Naive B cell (primary cell): ENCODE results near the gene CELF2. TPM values are rescaled to one million over a fixed set of nuclear protein-coding genes. Genes with fewer than 3 reads are reported as not detected.

Experiments
- ATAC-seq, 2 donors: fragments of 150-1000 bp; cut with Tn5 transposase; 2 replicates each; pipeline ENCODE4 v1.10.0; 2021; ENCODE audit warnings: low read depth in 2 of 2, mild to moderate bottlenecking in 2 of 2, moderate library complexity in 2 of 2
- DNase-seq: peaks from one replicate; pipeline ENCODE4 v3.0.0; 2022
- H3K27ac Mint-ChIP-seq, 6 donors: one replicate each; pipeline ENCODE4 v1.8.0; 2020 to 2022; ENCODE audit warnings: mild to moderate bottlenecking in 6 of 6, mixed read lengths in 6 of 6, moderate library complexity in 5 of 6, inconsistent platforms in 2 of 6
- H3K27me3 Mint-ChIP-seq, 3 donors: one replicate each; pipeline ENCODE4 v1.8.0; 2021 to 2022; ENCODE audit warnings: mixed read lengths in 3 of 3, mild to moderate bottlenecking in 1 of 3
- H3K36me3 Mint-ChIP-seq, 2 donors: one replicate each; pipeline ENCODE4 v1.8.0; 2020 to 2022; ENCODE audit warnings: mixed read lengths in 2 of 2, inconsistent platforms in 1 of 2, mild to moderate bottlenecking in 1 of 2
- H3K4me1 Mint-ChIP-seq, 3 donors: one replicate each; pipeline ENCODE4 v1.8.0; 2020 to 2022; ENCODE audit warnings: mixed read lengths in 3 of 3, inconsistent platforms in 1 of 3, mild to moderate bottlenecking in 1 of 3, moderate library complexity in 1 of 3
- H3K4me3 Mint-ChIP-seq, 8 donors: one replicate each; pipeline ENCODE4 v1.8.0; 2020 to 2022; ENCODE audit warnings: mild to moderate bottlenecking in 8 of 8, mixed read lengths in 8 of 8, moderate library complexity in 8 of 8, inconsistent platforms in 2 of 8
- H3K9me3 Mint-ChIP-seq, 7 donors: one replicate each; pipeline ENCODE4 v1.8.0; 2020 to 2022; ENCODE audit warnings: mixed read lengths in 7 of 7, mild to moderate bottlenecking in 5 of 7, inconsistent platforms in 2 of 7, moderate library complexity in 1 of 7
- polyA plus RNA-seq, 6 donors: library from polyadenylated mRNA; unstranded; fragments of 300-500 nt; fragmentation: Illumina TruSeq; gene quantifications; one replicate each; pipeline ENCODE4 v1.2.3, GENCODE V29; 2021; ENCODE audit warnings: low read depth in 6 of 6

CELF2 gene
- polyA plus RNA-seq, 6 donors from 2014 or later: 127 to 186 (median 141) TPM

DNA sequence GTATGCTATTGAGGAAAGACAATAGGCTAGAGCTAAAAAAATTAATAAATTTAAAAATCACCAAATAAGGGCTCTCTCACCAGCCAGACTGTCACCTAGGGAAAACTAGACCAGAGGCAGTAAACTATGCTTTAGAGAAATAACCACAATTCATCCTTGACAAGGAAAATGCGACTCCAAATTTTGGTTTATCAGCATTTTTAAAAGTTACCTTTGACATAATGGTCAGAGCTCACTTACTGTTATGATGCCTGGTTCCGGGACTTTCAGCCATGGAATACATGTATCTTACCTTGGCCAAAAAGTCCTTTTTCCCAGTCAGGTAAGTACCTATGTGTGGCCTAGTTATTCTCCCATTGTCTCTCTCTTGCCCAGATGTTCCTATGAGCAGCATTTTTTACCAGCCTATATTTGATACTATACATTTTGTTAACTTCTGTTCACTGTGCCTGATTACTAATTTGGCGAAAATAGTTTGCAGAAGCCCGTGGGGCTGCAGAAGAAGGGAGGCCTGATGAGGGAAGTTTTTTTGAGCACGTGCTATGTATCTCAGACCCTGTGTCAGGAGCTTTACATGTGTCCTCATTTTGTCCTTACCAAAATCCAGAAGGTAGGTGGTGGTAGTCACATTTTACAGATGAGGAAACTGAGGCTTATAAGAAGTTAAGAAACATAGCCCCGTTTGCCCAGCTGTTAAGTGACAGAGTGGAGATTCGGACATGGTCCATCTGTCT, 149.7 kb downstream of the CELF2 start:
- DNase-seq: no peak
- no peaks in the 10 kb centered on the region for H3K27me3 Mint-ChIP-seq
- peaks cover 23 to 32% (median 28%) of the 10 kb centered on the region in 3 donors for H3K4me1 Mint-ChIP-seq
- peak overlapping the region in 5 of 6 donors; percentile 36 to 99 (median 96) for H3K27ac Mint-ChIP-seq
- H3K9me3 Mint-ChIP-seq: no peaks in the 10 kb centered on the region
- peaks cover 0 to 4% of the 10 kb centered on the region in 2 donors for H3K36me3 Mint-ChIP-seq
- H3K4me3 Mint-ChIP-seq: peak overlapping the region in 2 of 8 donors; percentile 99
- ATAC-seq: no peak

DNA sequence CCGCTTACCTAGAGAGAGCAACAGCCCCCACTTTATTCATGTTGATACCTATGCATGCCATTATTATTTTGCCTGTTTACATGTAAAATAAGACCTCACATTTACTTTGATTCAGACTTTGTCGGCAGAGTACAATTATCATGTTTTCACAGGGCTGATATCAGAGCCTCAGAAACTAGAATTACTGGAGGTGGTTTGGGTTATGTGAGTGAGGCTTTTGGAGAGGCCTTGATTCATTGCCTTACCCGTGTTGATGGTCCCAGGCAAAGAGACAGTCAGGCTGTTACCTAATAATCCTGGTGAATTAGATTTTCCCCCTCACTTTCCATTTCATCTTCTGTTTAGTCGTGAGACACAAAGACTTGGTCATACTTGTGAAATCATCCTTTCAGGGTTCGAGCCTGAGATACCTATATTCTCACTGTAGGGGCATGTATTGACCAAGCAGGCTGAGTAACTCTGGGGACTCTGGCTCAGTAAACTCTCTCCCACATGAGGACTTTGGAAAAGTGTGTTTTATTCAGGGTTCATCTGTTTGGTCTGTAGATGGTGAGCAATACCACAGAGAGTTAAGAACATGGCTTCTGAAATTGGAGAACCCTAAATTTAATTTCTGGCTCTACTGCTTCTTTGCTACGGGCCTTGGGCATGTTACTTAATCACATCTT, 150.9 kb downstream of the CELF2 start:
- peak overlapping the region in 1 of 6 donors; percentile 87 for H3K27ac Mint-ChIP-seq
- ATAC-seq: no peak
- H3K36me3 Mint-ChIP-seq: peaks cover 0 to 4% of the 10 kb centered on the region in 2 donors
- DNase-seq: no peak
- H3K27me3 Mint-ChIP-seq: no peaks in the 10 kb centered on the region
- no peaks in the 10 kb centered on the region for H3K9me3 Mint-ChIP-seq
- H3K4me1 Mint-ChIP-seq: peaks cover 12 to 32% (median 28%) of the 10 kb centered on the region in 3 donors
- H3K4me3 Mint-ChIP-seq: no peak overlapping the region

DNA sequence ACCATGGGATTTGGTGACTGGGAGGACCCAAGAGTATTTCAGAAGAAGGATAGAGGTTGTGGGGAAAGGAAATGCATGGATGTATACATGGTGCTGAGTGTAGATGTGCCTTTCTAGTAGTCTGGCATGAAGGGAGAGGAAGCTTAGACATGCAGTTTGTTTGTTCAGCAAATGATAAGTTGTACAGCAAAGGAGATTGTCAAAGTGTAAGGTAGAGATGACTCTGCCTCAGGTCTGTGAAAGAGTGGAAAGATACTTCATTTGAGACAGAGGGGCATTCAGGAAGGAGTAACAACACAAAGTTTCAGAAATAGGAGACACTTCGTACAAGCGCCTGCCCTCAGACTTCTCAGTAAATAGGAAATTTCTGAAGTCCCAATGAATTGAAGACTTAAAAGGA, 152.3 kb downstream of the CELF2 start:
- Mint-ChIP-seq H3K4me1 (peaks cover 0 to 36% (median 33%) of the 10 kb centered on the region in 3 donors), H3K36me3 (peaks cover 4 to 8% of the 10 kb centered on the region in 2 donors), H3K27ac (no peak overlapping the region), H3K27me3 (no peaks in the 10 kb centered on the region), H3K9me3 (no peaks in the 10 kb centered on the region), H3K4me3 (no peak overlapping the region)
- ATAC-seq (no peak), DNase-seq (no peak)

DNA sequence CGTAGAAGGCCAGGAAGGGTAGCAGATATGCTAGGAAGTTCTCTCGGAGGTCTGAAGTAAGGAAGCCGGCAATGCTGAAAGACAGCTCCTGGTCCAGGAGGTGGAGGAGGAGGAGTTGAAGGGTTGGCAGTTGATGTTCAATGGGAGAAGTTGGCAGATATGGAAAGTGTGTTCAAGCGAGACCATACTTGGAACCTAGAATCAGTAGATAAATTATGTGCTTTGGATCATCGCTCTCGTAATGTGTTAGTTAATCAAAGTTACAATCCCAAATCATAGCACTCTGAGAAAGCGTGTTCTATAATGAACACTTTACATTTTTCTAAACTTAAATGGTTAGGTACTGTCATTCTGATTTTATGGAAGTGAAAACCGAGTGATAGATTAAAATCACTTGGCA, 152.9 kb downstream of the CELF2 start:
- Mint-ChIP-seq H3K4me3 (no peak overlapping the region), H3K9me3 (no peaks in the 10 kb centered on the region), H3K27me3 (no peaks in the 10 kb centered on the region), H3K36me3 (peaks cover 4 to 8% of the 10 kb centered on the region in 2 donors), H3K27ac (no peak overlapping the region), H3K4me1 (peaks cover 0 to 41% (median 39%) of the 10 kb centered on the region in 3 donors)
- ATAC-seq (no peak), DNase-seq (no peak)

DNA sequence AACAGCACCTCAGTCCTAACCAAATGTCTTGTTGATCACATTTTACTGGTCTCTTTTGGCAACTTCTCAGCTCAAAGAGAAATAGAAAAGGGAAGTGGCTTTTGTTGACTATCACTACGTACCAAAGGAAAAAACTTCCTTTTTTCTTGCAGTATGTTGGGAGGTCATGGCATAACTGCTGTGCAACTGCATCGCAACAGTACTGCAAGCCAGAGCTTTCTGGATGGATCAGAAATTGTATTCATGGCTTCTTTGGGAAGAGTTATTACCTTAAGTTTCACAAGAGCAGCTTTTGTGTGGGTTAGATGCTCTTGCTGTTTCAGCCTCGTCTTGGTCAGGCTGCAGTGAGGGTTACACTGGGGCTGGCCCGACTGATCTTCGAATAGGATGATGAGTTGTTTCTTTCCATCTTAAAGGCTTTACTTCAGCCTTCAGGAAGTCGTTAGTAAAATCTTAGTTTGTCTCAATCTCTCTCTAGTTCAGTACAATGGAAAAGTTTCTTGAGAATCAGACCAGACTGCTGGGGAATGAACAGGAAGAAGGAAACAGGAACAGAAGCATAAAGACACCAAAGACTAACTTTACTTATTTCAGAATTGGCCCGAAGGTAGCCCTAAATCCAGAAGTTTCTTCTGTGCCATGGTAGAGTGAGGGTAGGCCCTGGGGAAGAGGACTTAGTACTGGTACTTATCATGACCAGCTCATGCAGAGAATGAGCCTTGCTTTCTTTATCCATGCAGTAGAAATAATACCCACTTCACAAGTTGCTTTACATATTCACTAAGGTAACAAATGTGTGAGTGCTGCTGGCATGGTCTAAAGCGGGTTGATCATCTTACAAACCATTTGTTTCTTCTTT, 153.6 kb downstream of the CELF2 start:
- Mint-ChIP-seq H3K9me3 (no peaks in the 10 kb centered on the region), H3K4me3 (no peak overlapping the region), H3K27me3 (no peaks in the 10 kb centered on the region), H3K4me1 (peaks cover 0 to 48% (median 46%) of the 10 kb centered on the region in 3 donors), H3K36me3 (peaks cover 4 to 8% of the 10 kb centered on the region in 2 donors), H3K27ac (no peak overlapping the region)
- DNase-seq: peak; percentile 64
- peak; percentile 53 to 55 for ATAC-seq

DNA sequence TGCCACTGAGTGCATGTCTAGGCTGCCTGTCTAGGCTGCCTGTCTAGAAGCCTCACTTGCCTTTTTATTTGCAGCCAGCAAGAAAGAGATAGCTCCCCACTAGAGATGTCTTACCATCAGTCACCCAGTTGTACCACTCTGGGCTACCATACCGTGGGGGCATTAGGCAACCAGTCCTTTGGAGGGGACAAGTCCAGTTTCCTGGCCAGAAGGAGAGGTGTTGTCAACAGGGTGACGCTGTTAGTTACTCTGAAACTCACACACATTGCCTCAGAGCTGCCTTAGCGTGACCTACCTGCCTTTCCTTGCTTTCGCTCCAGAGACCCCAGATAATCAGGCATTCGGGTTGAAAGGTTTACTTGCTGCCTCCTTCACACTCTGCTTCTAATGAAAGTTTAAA, 155.4 kb downstream of the CELF2 start:
- no peak for ATAC-seq
- Mint-ChIP-seq H3K4me3 (peak overlapping the region in 4 of 8 donors; percentile 5 to 76 (median 48)), H3K27me3 (no peaks in the 10 kb centered on the region), H3K36me3 (peaks cover 0 to 8% of the 10 kb centered on the region in 2 donors), H3K9me3 (no peaks in the 10 kb centered on the region), H3K4me1 (peaks cover 0 to 58% (median 45%) of the 10 kb centered on the region in 3 donors), H3K27ac (peak overlapping the region in 4 of 6 donors; percentile 58 to 91 (median 60))
- no peak for DNase-seq

DNA sequence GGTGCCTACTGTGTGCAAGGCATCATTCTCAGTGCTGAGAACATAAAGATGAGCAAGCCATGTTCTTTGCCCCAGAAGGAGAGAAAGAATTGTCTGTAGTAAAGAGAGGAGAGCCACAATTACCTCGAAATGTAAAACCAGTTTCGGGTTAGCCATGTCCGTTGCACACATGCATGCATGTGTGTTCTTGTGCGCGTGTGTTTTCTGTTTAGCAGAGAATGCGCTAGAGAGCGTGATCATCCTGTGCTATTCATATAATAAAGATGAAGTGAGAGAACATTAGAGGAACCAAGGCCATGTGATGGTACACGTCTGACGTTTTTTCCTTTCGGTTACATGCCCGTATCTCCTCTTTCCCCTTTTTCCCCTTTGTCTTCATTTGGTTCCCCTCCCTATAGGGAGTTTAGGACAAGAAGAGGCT, 158.2 kb downstream of the CELF2 start:
- ATAC-seq: peak; percentile 62 to 65
- Mint-ChIP-seq H3K4me1 (peaks cover 1 to 84% (median 67%) of the 10 kb centered on the region in 3 donors), H3K27me3 (no peaks in the 10 kb centered on the region), H3K9me3 (no peaks in the 10 kb centered on the region), H3K27ac (peak overlapping the region in 5 of 6 donors; percentile 95 to 99 (median 97)), H3K4me3 (peak overlapping the region in 7 of 8 donors; percentile 71 to 92 (median 87)), H3K36me3 (peaks cover 7 to 8% of the 10 kb centered on the region in 2 donors)
- DNase-seq: peak; percentile 77

DNA sequence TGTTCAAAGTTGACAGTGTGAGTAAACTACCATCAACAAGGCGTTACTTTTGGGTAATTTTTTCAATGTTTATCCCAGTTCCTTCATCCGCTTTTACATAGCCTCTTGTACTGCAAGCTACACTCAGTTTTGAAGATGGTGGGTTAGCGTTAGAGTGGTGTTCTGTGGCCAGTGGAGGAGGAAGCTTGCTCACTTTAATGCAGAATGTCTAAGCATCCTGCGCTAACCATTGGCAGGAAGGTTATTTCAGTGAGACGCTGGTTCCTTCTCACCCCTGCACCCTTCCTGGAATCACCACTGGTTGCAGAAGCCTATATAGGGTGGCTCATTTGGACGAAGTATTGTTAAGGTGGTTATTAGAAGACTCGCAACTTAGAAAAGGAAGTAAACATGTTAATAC, 159.1 kb downstream of the CELF2 start:
- Mint-ChIP-seq H3K9me3 (no peaks in the 10 kb centered on the region), H3K27me3 (no peaks in the 10 kb centered on the region), H3K4me3 (peak overlapping the region in 7 of 8 donors; percentile 71 to 92 (median 77)), H3K27ac (peak overlapping the region in 5 of 6 donors; percentile 95 to 99 (median 97)), H3K4me1 (peaks cover 10 to 93% (median 75%) of the 10 kb centered on the region in 3 donors), H3K36me3 (peaks cover 7 to 16% of the 10 kb centered on the region in 2 donors)
- ATAC-seq (no peak), DNase-seq (no peak)

DNA sequence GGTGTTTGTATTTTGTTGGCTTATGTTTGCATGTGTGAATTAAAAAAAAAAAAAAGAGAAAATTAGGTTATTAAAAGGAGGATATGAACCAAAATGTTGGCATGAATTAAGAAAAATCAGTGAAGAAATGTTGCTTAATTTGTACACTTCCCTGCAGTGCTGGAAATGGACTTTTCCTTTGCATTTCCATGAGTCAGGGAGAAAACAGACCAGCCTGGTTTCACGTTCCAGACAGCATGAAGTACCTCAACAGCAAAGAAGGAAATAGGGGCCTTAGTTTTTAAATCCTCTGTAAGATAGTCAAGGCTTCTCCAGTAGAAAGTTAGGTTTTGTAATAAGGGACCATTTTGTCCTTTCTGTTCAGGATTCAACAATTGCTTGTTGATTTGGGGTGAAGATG, 159.7 kb downstream of the CELF2 start:
- H3K9me3 Mint-ChIP-seq: no peaks in the 10 kb centered on the region
- H3K27me3 Mint-ChIP-seq: no peaks in the 10 kb centered on the region
- H3K36me3 Mint-ChIP-seq: peaks cover 7 to 23% of the 10 kb centered on the region in 2 donors
- no peak for DNase-seq
- no peak for ATAC-seq
- peak overlapping the region in 5 of 6 donors; percentile 91 to 97 (median 97) for H3K27ac Mint-ChIP-seq
- peak overlapping the region in 6 of 8 donors; percentile 57 to 88 (median 77) for H3K4me3 Mint-ChIP-seq
- H3K4me1 Mint-ChIP-seq: peaks cover 17 to 97% (median 80%) of the 10 kb centered on the region in 3 donors

DNA sequence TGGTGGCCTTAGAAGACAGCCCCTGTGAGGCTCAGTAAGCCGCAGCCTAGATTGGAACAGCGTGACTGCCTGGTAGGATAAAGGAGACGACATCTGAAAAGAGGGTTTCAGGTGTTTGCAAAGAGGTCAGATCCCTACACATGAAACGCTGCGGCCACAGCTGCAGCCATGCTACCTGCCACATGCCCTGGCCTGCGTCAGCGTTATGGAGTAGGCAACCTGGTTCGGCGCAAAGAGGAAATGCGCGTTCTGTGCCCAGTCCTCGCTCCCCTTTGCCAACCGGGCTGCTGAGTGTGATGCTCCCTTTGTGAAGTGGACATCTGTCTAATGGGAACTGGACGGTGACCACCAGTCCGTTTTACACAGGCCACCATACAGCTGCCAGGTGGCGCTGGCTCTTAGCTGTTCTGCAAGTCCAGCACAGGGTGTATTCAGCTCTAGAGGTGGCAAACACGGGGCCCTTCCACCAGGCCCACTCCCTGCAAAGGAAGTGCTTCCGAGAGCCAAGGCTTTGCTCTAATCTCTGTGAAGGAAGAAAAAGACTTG, 160.3 kb downstream of the CELF2 start:
- Mint-ChIP-seq H3K27ac (peak overlapping the region in 5 of 6 donors; percentile 91 to 97 (median 97)), H3K9me3 (no peaks in the 10 kb centered on the region), H3K36me3 (peaks cover 7 to 29% of the 10 kb centered on the region in 2 donors), H3K4me3 (peak overlapping the region in 7 of 8 donors; percentile 73 to 92 (median 82)), H3K4me1 (peaks cover 23 to 97% (median 80%) of the 10 kb centered on the region in 3 donors), H3K27me3 (no peaks in the 10 kb centered on the region)
- DNase-seq (no peak), ATAC-seq (no peak)

DNA sequence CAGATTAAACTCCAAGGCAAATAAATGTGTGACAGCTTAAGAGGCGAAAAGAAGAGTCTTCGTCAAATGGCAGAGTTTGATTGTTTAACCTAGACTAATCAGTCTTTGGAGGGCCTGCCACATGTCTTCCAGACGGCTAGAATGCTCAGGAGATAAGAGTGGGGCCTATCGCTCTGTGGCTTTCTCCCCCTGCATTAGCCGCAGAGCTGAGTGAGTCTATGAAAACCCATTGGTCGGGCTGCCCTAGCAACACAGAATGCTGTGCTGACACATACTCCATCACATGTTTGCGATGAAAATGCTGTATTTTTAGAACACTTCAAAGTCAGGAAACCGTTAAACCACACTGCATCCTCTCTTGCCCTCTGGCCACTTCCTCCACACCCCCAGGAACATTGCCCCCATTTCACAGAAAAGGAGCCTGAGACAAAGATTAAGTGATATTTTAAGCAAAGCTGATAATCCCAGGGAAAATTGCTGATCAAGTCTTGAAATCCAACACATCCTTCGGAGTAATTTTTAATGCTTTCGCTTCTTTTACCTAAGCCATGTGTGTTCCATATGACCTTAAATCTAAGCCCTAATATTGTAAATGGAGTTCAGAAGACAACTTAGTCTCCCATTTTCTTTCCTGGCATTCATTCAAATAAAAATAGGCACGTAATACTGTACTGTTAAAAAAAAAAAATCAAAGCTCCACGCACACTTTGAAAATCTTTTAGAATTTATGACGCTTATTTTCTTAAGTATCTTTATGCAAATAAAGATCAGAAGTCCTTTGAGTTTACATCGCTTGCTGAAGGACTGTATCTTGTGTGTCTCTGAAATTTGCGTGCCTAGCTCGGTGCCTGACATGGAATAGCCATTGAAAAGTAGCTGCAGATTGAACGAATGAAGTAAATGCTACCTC, 161.2 kb downstream of the CELF2 start:
- Mint-ChIP-seq H3K9me3 (no peaks in the 10 kb centered on the region), H3K4me1 (peaks cover 31 to 97% (median 83%) of the 10 kb centered on the region in 3 donors), H3K27me3 (no peaks in the 10 kb centered on the region), H3K27ac (peak overlapping the region in 5 of 6 donors; percentile 91 to 97 (median 95)), H3K4me3 (peak overlapping the region in 7 of 8 donors; percentile 73 to 92 (median 82)), H3K36me3 (peaks cover 7 to 31% of the 10 kb centered on the region in 2 donors)
- ATAC-seq (peak; percentile 75 to 76), DNase-seq (peak; percentile 81)
